ENCODE results near the gene KIF13A. TPM values are rescaled to one million over a fixed set of nuclear protein-coding genes. Genes with fewer than 3 reads are reported as not detected.

The KIF13A gene
- total and polyA plus RNA-seq, 9 of the 15 experiments (the other 6 are each of a cell fraction or from before 2014, with no cell fraction given), result 3.6 to 44.3 (median 29.7) TPM

GRCh38 chr6:17851720-17852161, 135.7 kb downstream of the KIF13A start:
- Histone ChIP-seq H3K9me1 (ENCODE audit: control insufficient read depth, insufficient read depth, low read length) (no peaks in the 10 kb centered on the region), H3K4me2 (ENCODE audit: insufficient read depth, low read length) (no peak overlapping the region), H2AFZ (ENCODE audit: low read depth, low read length) (no peak overlapping the region), H3K4me1 (replicated peaks in 1 of 2; ENCODE audit: control insufficient read depth in 2 of 2, insufficient read depth in 2 of 2, low read length in 2 of 2) (peaks cover 2 to 4% of the 10 kb centered on the region in 2 experiments; a peak in 3 of 5 replicates), H3K27ac (ENCODE audit: extremely low read depth, low read depth, low read length) (no peak overlapping the region), H3K36me3 (ENCODE audit: control insufficient read depth, insufficient read depth, low read length) (peaks cover 58% of the 10 kb centered on the region), H3K9me3 (replicated peaks; ENCODE audit: control insufficient read depth, insufficient read depth, low read depth, low read length) (no peaks in the 10 kb centered on the region), H3K27me3 (ENCODE audit: control insufficient read depth in 2 of 2, insufficient read depth in 2 of 2, low read length in 2 of 2) (no peaks in the 10 kb centered on the region), H3K79me2 (ENCODE audit: control insufficient read depth, insufficient read depth, low read length) (no peaks in the 10 kb centered on the region), H4K20me1 (replicated peaks; ENCODE audit: control insufficient read depth, insufficient read depth, low read length) (no peaks in the 10 kb centered on the region), H3K4me3 (no peak overlapping the region), H3K9ac (ENCODE audit: insufficient read depth in 1 of 2, low read depth in 2 of 2, low read length in 2 of 2) (no peak overlapping the region)
- TF ChIP-seq MBD1 (CRISPR knock-in tag; IDR thresholded peaks at IDR 0.05), result no peak
- TF ChIP-seq MTA2 (IDR thresholded peaks at IDR 0.05; ENCODE audit: low read depth), result no peak
- no peak for TF ChIP-seq U2AF1 (optimal IDR thresholded peaks at IDR 0.05; ENCODE audit: low read depth, low read length)
- TF ChIP-seq ZNF507 (tag; conservative IDR thresholded peaks at IDR 0.05), result no peak
- TF ChIP-seq KLF10 (CRISPR knock-in tag; IDR thresholded peaks at IDR 0.05), result no peak
- no peak for TF ChIP-seq TAL1 (IDR thresholded peaks at IDR 0.05)
- no peak for TF ChIP-seq ZNF75A (CRISPR knock-in tag; IDR thresholded peaks at IDR 0.05)
- no peak for TF ChIP-seq RBM14 (IDR thresholded peaks at IDR 0.05; ENCODE audit: borderline replicate concordance, insufficient read depth, low read depth, low read length)
- TF ChIP-seq KLF13 (tag; IDR thresholded peaks at IDR 0.05; ENCODE audit: borderline replicate concordance, low read depth), result no peak
- no peak for TF ChIP-seq SUPT5H (IDR thresholded peaks at IDR 0.05)
- ChIA-PET POLR2A (interaction anchor here (4.5 kb wide), 1 partner anchor 9 kb away, joined by 21 read pairs; no protein-coding TSS in a partner anchor), CTCF (ENCODE audit: low intra/inter-chr PET ratio) (no interaction called here)
- ATAC-seq (no peak), DNase-seq (ENCODE audit: extremely low read depth in 1 of 4, low spot score in 3 of 4) (no peak), FAIRE-seq (no peak)
- intact Hi-C loops (cut with micrococcal nuclease) (no loop called here), in situ Hi-C loops (cut with MboI) (no loop called here)
- no TSS peak for BruUV-seq (replicated peaks)
- 75% methylated on average over 4 of the region's 4 CpGs for WGBS (ENCODE audit: insufficient coverage, low coverage, missing lambda C conversion rate)
